ENCODE results near the gene SPAG5.

SPAG5 gene

GRCh38 chr17:28545787-28546415 is 52.9 kb downstream of the SPAG5 start:
- ChIA-PET POLR2A (interaction anchor here (0.9 to 1.0 kb wide), 2 partner anchors 25 to 58 kb away, joined by 3 to 5 read pairs; partner anchors contain the start of gene PIGS), CTCF (no interaction called here)
- no peak for DNase-seq (ENCODE audit: extremely low spot score)
- TF ChIP-seq ZNF384 (IDR thresholded peaks at IDR 0.05) (no peak), FOXA1 (IDR thresholded peaks at IDR 0.05) (no peak), ARNT (IDR thresholded peaks at IDR 0.05) (no peak), L3MBTL2 (conservative IDR thresholded peaks at IDR 0.05) (no peak), ELF4 (IDR thresholded peaks at IDR 0.05) (no peak), PKNOX1 (IDR thresholded peaks at IDR 0.05) (no peak), LEF1 (IDR thresholded peaks at IDR 0.05; ENCODE audit: borderline replicate concordance) (no peak), SUZ12 (IDR thresholded peaks at IDR 0.05) (no peak), SP1 (IDR thresholded peaks at IDR 0.05) (no peak), FOXM1 (IDR thresholded peaks at IDR 0.05; ENCODE audit: borderline replicate concordance) (no peak), FOXK2 (IDR thresholded peaks at IDR 0.05) (no peak), TARDBP (IDR thresholded peaks at IDR 0.05) (no peak), BHLHE40 (IDR thresholded peaks at IDR 0.05; ENCODE audit: borderline replicate concordance) (no peak), NFRKB (IDR thresholded peaks at IDR 0.05) (no peak), HDGF (IDR thresholded peaks at IDR 0.05; ENCODE audit: borderline replicate concordance) (no peak), CTBP1 (IDR thresholded peaks at IDR 0.05; ENCODE audit: borderline replicate concordance) (no peak)

- ChIA-PET POLR2A (no interaction called here), CTCF (no interaction called here)
- DNase-seq (ENCODE audit: extremely low spot score): no peak
- TF ChIP-seq LEF1 (IDR thresholded peaks at IDR 0.05; ENCODE audit: borderline replicate concordance): no peak
- no peak for TF ChIP-seq FOXK2 (IDR thresholded peaks at IDR 0.05)
- no peak for TF ChIP-seq TARDBP (IDR thresholded peaks at IDR 0.05)
- no peak for TF ChIP-seq ARNT (IDR thresholded peaks at IDR 0.05)
- no peak for TF ChIP-seq ZNF384 (IDR thresholded peaks at IDR 0.05)
- TF ChIP-seq HDGF (IDR thresholded peaks at IDR 0.05; ENCODE audit: borderline replicate concordance): no peak
- no peak for TF ChIP-seq NFRKB (IDR thresholded peaks at IDR 0.05)
- no peak for TF ChIP-seq CTBP1 (IDR thresholded peaks at IDR 0.05; ENCODE audit: borderline replicate concordance)
- TF ChIP-seq ELF4 (IDR thresholded peaks at IDR 0.05): no peak
- no peak for TF ChIP-seq PKNOX1 (IDR thresholded peaks at IDR 0.05)
- no peak for TF ChIP-seq L3MBTL2 (conservative IDR thresholded peaks at IDR 0.05)
- TF ChIP-seq SUZ12 (IDR thresholded peaks at IDR 0.05): no peak
- no peak for TF ChIP-seq FOXM1 (IDR thresholded peaks at IDR 0.05; ENCODE audit: borderline replicate concordance)
- TF ChIP-seq BHLHE40 (IDR thresholded peaks at IDR 0.05; ENCODE audit: borderline replicate concordance): no peak
Measured at GRCh38 chr17:28545141-28545503, 53.7 kb downstream of the SPAG5 start.

- no peak for DNase-seq (ENCODE audit: extremely low spot score)
- POLR2A ChIA-PET: no interaction called here
- CTCF ChIA-PET: no interaction called here
- TF ChIP-seq PKNOX1 (IDR thresholded peaks at IDR 0.05): no peak
- TF ChIP-seq FOXK2 (IDR thresholded peaks at IDR 0.05): no peak
- TF ChIP-seq NFRKB (IDR thresholded peaks at IDR 0.05): no peak
- TF ChIP-seq TARDBP (IDR thresholded peaks at IDR 0.05): no peak
- TF ChIP-seq CTBP1 (IDR thresholded peaks at IDR 0.05; ENCODE audit: borderline replicate concordance): no peak
- TF ChIP-seq SP1 (IDR thresholded peaks at IDR 0.05): no peak
- TF ChIP-seq ELF4 (IDR thresholded peaks at IDR 0.05): no peak
Measured at GRCh38 chr17:28544402-28545140, 54.3 kb downstream of the SPAG5 start.

GRCh38 chr17:28541439-28541838 is 57.4 kb downstream of the SPAG5 start:
- no peak for TF ChIP-seq ZNF384 (IDR thresholded peaks at IDR 0.05)
- no peak for TF ChIP-seq TARDBP (IDR thresholded peaks at IDR 0.05)
- TF ChIP-seq SUZ12 (IDR thresholded peaks at IDR 0.05): no peak
- TF ChIP-seq PKNOX1 (IDR thresholded peaks at IDR 0.05): no peak
- no peak for TF ChIP-seq FOXA1 (IDR thresholded peaks at IDR 0.05)
- no peak for TF ChIP-seq ELF4 (IDR thresholded peaks at IDR 0.05)
- TF ChIP-seq L3MBTL2 (conservative IDR thresholded peaks at IDR 0.05): no peak
- ChIA-PET CTCF (interaction anchor here (0.6 to 1.7 kb wide), 6 partner anchors 21 to 784 kb away, joined by 4 to 14 read pairs (median 4); no protein-coding TSS in a partner anchor), POLR2A (no interaction called here)
- DNase-seq (ENCODE audit: extremely low spot score): no peak

GRCh38 chr17:28540231-28540630 is 58.6 kb downstream of the SPAG5 start:
- no peak for DNase-seq (ENCODE audit: extremely low spot score)
- ChIA-PET CTCF (interaction anchor here (0.5 to 1.7 kb wide), 10 partner anchors 9 to 123 kb away, joined by 3 to 14 read pairs (median 5); no protein-coding TSS in a partner anchor), POLR2A (no interaction called here)
- TF ChIP-seq ELF4 (IDR thresholded peaks at IDR 0.05): no peak
- TF ChIP-seq FOXK2 (IDR thresholded peaks at IDR 0.05): no peak
- TF ChIP-seq FOXA1 (IDR thresholded peaks at IDR 0.05): no peak
- no peak for TF ChIP-seq TARDBP (IDR thresholded peaks at IDR 0.05)
- TF ChIP-seq ZNF384 (IDR thresholded peaks at IDR 0.05): no peak
- TF ChIP-seq LEF1 (IDR thresholded peaks at IDR 0.05; ENCODE audit: borderline replicate concordance): no peak

Measured in HEK293T (cell line).